Stimulated activated CD4-positive, alpha-beta T cell treated with anti-CD3 and anti-CD28 coated beads, Interleukin-2, amount 100 ng/mL, for 24 hours (primary cell): ENCODE results near the gene NOC2L.
"Not testable (repeated sequence)": the region's sequence is repeated elsewhere in the genome, so short reads cannot be mapped to it uniquely, and the experiment has no call there.

Experiments
- DNase-seq, 2 donors: peaks; one replicate each; pipeline ENCODE4 v3.0.0-alpha.2; 2020

NOC2L gene

GRCh38 chr1:960363-961131 is 1.5 kb upstream of the NOC2L start, which contains the start of gene KLHL17:
KLHL17 (plus strand) TSS chr1:960584; CDS start chr1:960694, 110 bp downstream.
- DNase-seq, result peak; percentile 85 to 90

GRCh38 chr1:959731-960362 is 791 bp upstream of the NOC2L start:
- no peak for DNase-seq

- DNase-seq, result no peak
Measured at GRCh38 chr1:956636-957035, 2.4 kb downstream of the NOC2L start.

GRCh38 chr1:955474-955873 is 3.6 kb downstream of the NOC2L start:
- DNase-seq, result no peak

- DNase-seq, result no peak
Measured at GRCh38 chr1:954927-955326, 4.1 kb downstream of the NOC2L start.

- DNase-seq, result no peak
Measured at GRCh38 chr1:953524-954320, 5.3 kb downstream of the NOC2L start.

- DNase-seq, result no peak
Measured at GRCh38 chr1:952603-953002, 6.5 kb downstream of the NOC2L start.

- no peak for DNase-seq
Measured at GRCh38 chr1:952201-952600, 6.9 kb downstream of the NOC2L start.

GRCh38 chr1:951364-951763 is 7.7 kb downstream of the NOC2L start:
- no peak for DNase-seq

GRCh38 chr1:950881-951280 is 8.2 kb downstream of the NOC2L start:
- no peak for DNase-seq

GRCh38 chr1:950268-950667 is 8.8 kb downstream of the NOC2L start:
- DNase-seq, result no peak

GRCh38 chr1:947958-948357 is 11.1 kb downstream of the NOC2L start:
- no peak for DNase-seq

- DNase-seq, result not testable (repeated sequence)
Measured at GRCh38 chr1:946811-947210, 12.2 kb downstream of the NOC2L start.

- DNase-seq, result no peak
Measured at GRCh38 chr1:945688-946556, 13.1 kb downstream of the NOC2L start.

- DNase-seq, result no peak
Measured at GRCh38 chr1:944341-945325, 14.4 kb downstream of the NOC2L start.

GRCh38 chr1:943545-944340 is 15.3 kb downstream of the NOC2L start:
- no peak for DNase-seq

- no peak for DNase-seq
Measured at GRCh38 chr1:942864-943533, 16.1 kb downstream of the NOC2L start.

GRCh38 chr1:942411-942821 is 16.6 kb downstream of the NOC2L start:
- no peak for DNase-seq

GRCh38 chr1:941588-942383 is 17.3 kb downstream of the NOC2L start:
- peak in 1 of 2 donors; percentile 46 for DNase-seq
